Sigmoid colon (tissue), 7 donors: ENCODE results near the gene KBTBD6. TPM values are rescaled to one million over a fixed set of nuclear protein-coding genes. Genes with fewer than 3 reads are reported as not detected.
"Not testable (repeated sequence)": the region's sequence is repeated elsewhere in the genome, so short reads cannot be mapped to it uniquely, and the experiment has no call there.

Experiments
- DNase-seq: peaks from one replicate; pipeline ENCODE4 v3.0.0-alpha.2; 2019
- H3K27ac ChIP-seq, 4 donors: fragments of 200-600 bp; sonication (generic); one replicate each; pipeline ENCODE4 v1.5.1; 2016 to 2019; ENCODE audit warnings: mild to moderate bottlenecking in 1 of 4
- H3K27me3 ChIP-seq, 3 donors: fragments of 200-600 bp; sonication (generic); one replicate each; pipeline ENCODE4 v1.5.1; 2019; ENCODE audit warnings: mild to moderate bottlenecking in 1 of 3
- H3K36me3 ChIP-seq, 4 donors: fragments of 200-600 bp; sonication (generic); one replicate each; pipeline ENCODE4 v1.5.1; 2016 to 2019
- H3K4me1 ChIP-seq, 4 donors: fragments of 200-600 bp; sonication (generic); one replicate each; pipeline ENCODE4 v1.5.1; 2017 to 2019
- H3K4me3 ChIP-seq, 4 donors: fragments of 200-600 bp; sonication (generic); one replicate each; pipeline ENCODE4 v1.5.1; 2017 to 2019; ENCODE audit warnings: mild to moderate bottlenecking in 2 of 4, moderate library complexity in 1 of 4
- H3K9me3 ChIP-seq, 4 donors: fragments of 200-600 bp in 3 of 4; sonication (generic) in 3 of 4; one replicate each; pipeline versions ENCODE4 v1.5.1 to v1.6.1; 2013 to 2019
- CTCF ChIP-seq, 4 experiments: fragments of 450-650 bp in 3 of 4; fragments of 200-600 bp in 1 of 4; IDR thresholded peaks; one replicate each; pipeline ENCODE4 v1.5.1; 2016 to 2019; ENCODE audit warnings: antibody characterized with exemption in 4 of 4, mild to moderate bottlenecking in 3 of 4, moderate library complexity in 2 of 4
- EP300 ChIP-seq, 4 donors: sonication (generic); formaldehyde crosslinking; IDR thresholded peaks; one replicate each; pipeline ENCODE4 v1.6.1; 2017; ENCODE audit warnings: antibody characterized with exemption in 4 of 4
- POLR2A ChIP-seq, 2 donors: fragments of 450-650 bp; IDR thresholded peaks; one replicate each; pipeline ENCODE4 v1.6.1; 2016; ENCODE audit warnings: antibody characterized with exemption in 2 of 2, mild to moderate bottlenecking in 2 of 2, moderate library complexity in 2 of 2
- POLR2AphosphoS5 ChIP-seq, 4 donors: sonication (generic); formaldehyde crosslinking; IDR thresholded peaks; one replicate each; pipeline ENCODE4 v1.6.1; 2017; ENCODE audit warnings: antibody characterized with exemption in 4 of 4
- WGBS, 2 donors: extraction: QIAGEN DNeasy Blood & Tissue Kit; methylation state at CpG; one replicate each; pipeline ENCODE4 v1.1.7; 2013; 5-methylcytosine and 5-hydroxymethylcytosine counted together
- intact Hi-C: fragments of 100-400 bp; cut with DNase I; formaldehyde crosslinking; loops from one replicate; pipeline ENCODE4 v1.15.1; 2023
- polyA plus RNA-seq, 3 donors: library from polyadenylated mRNA; stranded (reverse); fragments of 200-250 nt; gene quantifications; one replicate each; pipeline ENCODE4 v1.2.3, GENCODE V29; 2013
- total RNA-seq, 4 donors: library from RNA; depleted of rRNA; stranded (reverse); fragments of >200 nt; gene quantifications; one replicate each; pipeline ENCODE4 v1.1.0, GENCODE V29; 2016
- donor health status: healthy with polysubstance abuse.
- donor health status: Bipolar disorder and iron deficiency.
- donor health status: healthy.

KBTBD6 gene
- total and polyA plus RNA-seq, 7 donors = 1.2 to 10.7 (median 6.7) TPM

GRCh38 chr13:41137951-41138350 is 5.3 kb upstream of the KBTBD6 start:
- 98% methylated on average over 2 of the region's 2 CpGs for WGBS, 2 donors
- intact Hi-C loops = no loop called here
- H3K27ac ChIP-seq = no peak overlapping the region
- H3K4me1 ChIP-seq = no peaks in the 10 kb centered on the region
- no peaks in the 10 kb centered on the region for H3K9me3 ChIP-seq
- DNase-seq = no peak
- no peak overlapping the region for H3K4me3 ChIP-seq
- TF ChIP-seq POLR2A (IDR thresholded peaks at IDR 0.05) (no peak), POLR2AphosphoS5 (IDR thresholded peaks at IDR 0.05) (no peak), CTCF (IDR thresholded peaks at IDR 0.05) (no peak), EP300 (IDR thresholded peaks at IDR 0.05) (no peak)
- H3K36me3 ChIP-seq = no peaks in the 10 kb centered on the region
- no peaks in the 10 kb centered on the region for H3K27me3 ChIP-seq

GRCh38 chr13:41137241-41137640 is 4.6 kb upstream of the KBTBD6 start:
- H3K36me3 ChIP-seq = no peaks in the 10 kb centered on the region
- intact Hi-C loops = no loop called here
- H3K27ac ChIP-seq = no peak overlapping the region
- H3K9me3 ChIP-seq = no peaks in the 10 kb centered on the region
- no peak for TF ChIP-seq EP300 (IDR thresholded peaks at IDR 0.05)
- no peak for TF ChIP-seq POLR2A (IDR thresholded peaks at IDR 0.05)
- no peak for TF ChIP-seq POLR2AphosphoS5 (IDR thresholded peaks at IDR 0.05)
- TF ChIP-seq CTCF (IDR thresholded peaks at IDR 0.05) = no peak
- 80% methylated on average over 3 of the region's 3 CpGs for WGBS, 2 donors
- H3K27me3 ChIP-seq = no peaks in the 10 kb centered on the region
- no peaks in the 10 kb centered on the region for H3K4me1 ChIP-seq
- no peak overlapping the region for H3K4me3 ChIP-seq
- no peak for DNase-seq

GRCh38 chr13:41136396-41137031 is 3.9 kb upstream of the KBTBD6 start:
- Histone ChIP-seq H3K9me3 (no peaks in the 10 kb centered on the region), H3K27me3 (no peaks in the 10 kb centered on the region), H3K36me3 (no peaks in the 10 kb centered on the region), H3K27ac (no peak overlapping the region), H3K4me3 (no peak overlapping the region), H3K4me1 (peaks cover 0 to 6% (median 4%) of the 10 kb centered on the region in 4 donors)
- intact Hi-C loops = no loop called here
- TF ChIP-seq CTCF (IDR thresholded peaks at IDR 0.05) = no peak
- no peak for TF ChIP-seq POLR2AphosphoS5 (IDR thresholded peaks at IDR 0.05)
- no peak for TF ChIP-seq POLR2A (IDR thresholded peaks at IDR 0.05)
- TF ChIP-seq EP300 (IDR thresholded peaks at IDR 0.05) = no peak
- DNase-seq = no peak
- WGBS, 2 donors = 94 to 96% methylated on average over 9 of the region's 9 CpGs

- WGBS, 2 donors = 95% methylated on average over 6 of the region's 6 CpGs
- no peak overlapping the region for H3K4me3 ChIP-seq
- H3K27ac ChIP-seq = no peak overlapping the region
- no peaks in the 10 kb centered on the region for H3K36me3 ChIP-seq
- TF ChIP-seq POLR2AphosphoS5 (IDR thresholded peaks at IDR 0.05) = no peak
- TF ChIP-seq POLR2A (IDR thresholded peaks at IDR 0.05) = no peak
- no peak for TF ChIP-seq CTCF (IDR thresholded peaks at IDR 0.05)
- TF ChIP-seq EP300 (IDR thresholded peaks at IDR 0.05) = no peak
- peaks cover 0 to 30% (median 25%) of the 10 kb centered on the region in 4 donors for H3K4me1 ChIP-seq
- intact Hi-C loops = loop anchor here (1.0 to 2.0 kb wide), 2 partner anchors 60 to 73 kb away; partner anchors contain the start of genes KBTBD7 and WBP4
- H3K27me3 ChIP-seq = no peaks in the 10 kb centered on the region
- DNase-seq = no peak
- no peaks in the 10 kb centered on the region for H3K9me3 ChIP-seq
Observed at GRCh38 chr13:41133951-41134350, 1.3 kb upstream of the KBTBD6 start.

- intact Hi-C loops = loop anchor here (1.0 to 2.0 kb wide), 2 partner anchors 71 to 131 kb away; partner anchors contain the start of genes MTRF1 and WBP4
- WGBS, 2 donors = 26 to 36% methylated on average over 48 of the region's 48 CpGs
- peaks cover 0 to 50% (median 34%) of the 10 kb centered on the region in 4 donors for H3K4me1 ChIP-seq
Observed at GRCh38 chr13:41131660-41132511, 716 bp downstream of the KBTBD6 start.

GRCh38 chr13:41131189-41131588 is 1.4 kb downstream of the KBTBD6 start:
- H3K36me3 ChIP-seq, H3K9me3 ChIP-seq, DNase-seq, H3K27me3 ChIP-seq, intact Hi-C loops: not testable (repeated sequence)
- peaks cover 0 to 50% (median 35%) of the 10 kb centered on the region in 4 donors for H3K4me1 ChIP-seq
- peak overlapping the region in 2 of 4 donors; percentile 13 to 14 for H3K27ac ChIP-seq
- H3K4me3 ChIP-seq = peak overlapping the region in 1 of 4 donors; percentile 79
- 94 to 96% methylated on average over 4 of the region's 4 CpGs for WGBS, 2 donors

More at GRCh38 chr13:41131660-41132511, 716 bp downstream of the KBTBD6 start:
- H3K27me3 ChIP-seq, DNase-seq, H3K36me3 ChIP-seq, H3K9me3 ChIP-seq: not testable (repeated sequence)
- H3K27ac ChIP-seq = peak overlapping the region; percentile 90 to 93 (median 91)
- H3K4me3 ChIP-seq = peak overlapping the region; percentile 66 to 85 (median 78)
